Left lung (tissue), 10 donors: ENCODE measurements around the gene USP40. TPM values are rescaled to one million over a fixed set of nuclear protein-coding genes. Genes with fewer than 3 reads are reported as not detected.
A peak's percentile ranks its signal among the peaks of the same experiment; 100 is the strongest.

ENCODE experiments used
- ATAC-seq: fragments of 200-7000 bp; cut with Tn5 transposase; one replicate; pipeline ENCODE4 v1.9.1; 2020; ENCODE audit warnings: moderate library complexity
- DNase-seq, 4 donors: peaks; one replicate each; pipeline ENCODE4 v3.0.0-alpha.2; 2013 to 2020
- H3K27ac ChIP-seq, 2 donors: fragments of 200-600 bp; sonication (generic) in 1 of 2; one replicate each; pipeline versions ENCODE4 v1.5.0 to v1.8.0; 2020 to 2021
- H3K27me3 ChIP-seq, 2 donors: fragments of 200-600 bp; sonication (generic) in 1 of 2; one replicate each; pipeline versions ENCODE4 v1.5.0 to v1.8.0; 2020 to 2021
- H3K36me3 ChIP-seq, 2 donors: fragments of 200-600 bp; sonication (generic) in 1 of 2; one replicate each; pipeline versions ENCODE4 v1.5.0 to v1.8.0; 2020 to 2021
- H3K4me1 ChIP-seq, 2 donors: fragments of 200-600 bp; one replicate each; pipeline ENCODE4 v1.8.0; 2021
- H3K4me3 ChIP-seq, 2 donors: fragments of 200-600 bp; sonication (generic) in 1 of 2; one replicate each; pipeline versions ENCODE4 v1.5.0 to v1.8.0; 2020 to 2021; ENCODE audit warnings: mild to moderate bottlenecking in 1 of 2
- H3K9me3 ChIP-seq, 2 donors: fragments of 200-600 bp; sonication (generic) in 1 of 2; one replicate each; pipeline versions ENCODE4 v1.5.0 to v1.8.0; 2020 to 2021
- CTCF ChIP-seq, 2 donors: fragments of 200-600 bp; sonication (generic) in 1 of 2; IDR thresholded peaks; one replicate each; pipeline versions ENCODE4 v1.5.0 to v1.8.0; 2021; ENCODE audit warnings: antibody characterized with exemption in 2 of 2
- intact Hi-C, 2 donors: fragments of 100-400 bp; cut with DNase I; formaldehyde crosslinking; loops; one replicate each; pipeline versions ENCODE4 v1.11.2 to v1.14.2; 2022
- polyA plus RNA-seq, 6 donors: library from polyadenylated mRNA; unstranded; fragments of 120-200 nt; gene quantifications; one replicate each; pipeline ENCODE4 v1.2.1, GENCODE V29; 2013; ENCODE audit not compliant: insufficient read length in 6 of 6
- total RNA-seq, 2 donors: library from RNA; stranded (reverse); fragmentation: NEBNext Ultra II Directional; extraction: Animal tissue kit (Norgen Biotek cat#: 25700); gene quantifications; one replicate each; pipeline ENCODE4 v1.2.1, GENCODE V29; 2021
- donor health status: DM: no; HTN: yes; CAD: no.
- donor health status: DM: no; HTN: no; CAD: no.

Gene USP40
- total and polyA plus RNA-seq, 8 donors: 40.0 to 60.5 (median 46.0) TPM

DNA sequence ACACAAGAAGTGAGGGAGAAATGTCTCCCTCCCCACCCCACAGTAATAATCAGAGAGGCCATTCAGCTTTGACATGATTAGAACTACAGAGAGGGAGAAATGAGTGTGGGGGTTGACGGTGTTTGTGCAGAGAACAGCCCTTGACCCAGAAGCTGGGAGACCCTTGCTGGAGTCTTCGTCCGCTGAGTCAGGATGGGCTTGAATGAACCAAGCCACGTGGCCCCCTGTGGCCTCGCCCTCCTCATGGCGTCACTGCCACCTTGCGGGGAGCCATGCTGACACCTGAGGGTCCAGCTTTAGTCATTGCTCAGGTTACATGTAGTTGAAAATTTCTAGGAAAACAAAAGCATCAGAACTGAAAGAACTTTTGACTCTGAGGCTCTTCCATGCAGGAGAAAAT is 111.1 kb downstream of the USP40 start:
- peak in 2 of 4 donors; percentile 19 to 21 for DNase-seq
- intact Hi-C loops: no loop called here
- Histone ChIP-seq H3K27ac (no peak overlapping the region), H3K36me3 (peaks cover 0 to 100% of the 10 kb centered on the region in 2 donors), H3K9me3 (no peaks in the 10 kb centered on the region), H3K27me3 (no peaks in the 10 kb centered on the region), H3K4me1 (no peaks in the 10 kb centered on the region), H3K4me3 (no peak overlapping the region)
- ATAC-seq: no peak
- no peak for TF ChIP-seq CTCF (IDR thresholded peaks at IDR 0.05)

- no peaks in the 10 kb centered on the region for H3K9me3 ChIP-seq
- H3K36me3 ChIP-seq: peaks cover 0 to 100% of the 10 kb centered on the region in 2 donors
- no peaks in the 10 kb centered on the region for H3K27me3 ChIP-seq
- TF ChIP-seq CTCF (IDR thresholded peaks at IDR 0.05): no peak
- DNase-seq (peak in 2 of 4 donors; percentile 30 to 41), ATAC-seq (no peak)
- intact Hi-C loops: no loop called here
- H3K4me3 ChIP-seq: no peak overlapping the region
- H3K27ac ChIP-seq: no peak overlapping the region
- no peaks in the 10 kb centered on the region for H3K4me1 ChIP-seq
These were observed 111.6 kb downstream of the USP40 start for GRCh38 chr2:233455006-233455405.

DNA sequence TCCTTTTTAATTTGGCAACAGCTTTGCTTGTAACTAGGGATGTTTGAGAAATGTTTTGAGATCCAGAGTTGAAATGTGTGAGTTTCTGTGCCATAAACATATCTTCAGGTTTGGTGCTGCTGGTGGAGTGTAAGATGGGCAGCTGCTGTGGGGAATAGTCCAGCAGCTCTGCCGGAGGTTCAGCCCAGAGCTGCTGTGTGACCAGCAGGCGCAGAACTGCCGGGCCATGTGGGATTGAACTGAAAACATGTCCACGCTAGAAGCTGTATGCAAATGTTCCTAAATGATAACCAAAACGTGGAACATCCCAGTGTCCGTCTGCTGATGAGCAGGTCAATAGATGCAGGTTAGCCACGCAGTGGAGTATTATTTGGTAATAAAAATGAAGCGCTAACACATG is 112.7 kb downstream of the USP40 start:
- Histone ChIP-seq H3K27ac (no peak overlapping the region), H3K27me3 (no peaks in the 10 kb centered on the region), H3K9me3 (no peaks in the 10 kb centered on the region), H3K4me1 (no peaks in the 10 kb centered on the region), H3K36me3 (peaks cover 0 to 100% of the 10 kb centered on the region in 2 donors), H3K4me3 (no peak overlapping the region)
- no peak for TF ChIP-seq CTCF (IDR thresholded peaks at IDR 0.05)
- ATAC-seq (no peak), DNase-seq (peak in 1 of 4 donors; percentile 45)
- intact Hi-C loops: no loop called here

GRCh38 chr2:233453111-233453915 is 113.3 kb downstream of the USP40 start:
- intact Hi-C loops: no loop called here
- peak in 2 of 4 donors; percentile 24 for DNase-seq
- peaks cover 0 to 100% of the 10 kb centered on the region in 2 donors for H3K36me3 ChIP-seq

More at GRCh38 chr2:233453111-233453915, 113.3 kb downstream of the USP40 start:
- no peaks in the 10 kb centered on the region for H3K27me3 ChIP-seq
- no peaks in the 10 kb centered on the region for H3K4me1 ChIP-seq
- H3K27ac ChIP-seq: no peak overlapping the region
- no peak for ATAC-seq
- no peak overlapping the region for H3K4me3 ChIP-seq
- no peaks in the 10 kb centered on the region for H3K9me3 ChIP-seq
- TF ChIP-seq CTCF (IDR thresholded peaks at IDR 0.05): no peak
